CD14-positive monocyte (primary cell): Measurements from ENCODE around the gene RASL11B. TPM values are rescaled to one million over a fixed set of nuclear protein-coding genes. Genes with fewer than 3 reads are reported as not detected.

ENCODE experiments used
- DNase-seq, 3 donors: peaks; one replicate each; pipeline ENCODE4 v3.0.0-alpha.2; 2011 to 2022
- H2AFZ ChIP-seq: 2 replicates; pipeline ENCODE4 v1.6.0; 2012; ENCODE audit warnings: mild to moderate bottlenecking, low read depth, low read length, inconsistent platforms; ENCODE audit not compliant: insufficient read depth, poor library complexity, severe bottlenecking
- H3K27ac ChIP-seq, 2 donors: 1 replicate in 1 of 2; 2 replicates in 1 of 2; pipeline ENCODE4 v1.5.1; 2012 to 2013; ENCODE audit warnings: low read length in 2 of 2, control low read depth in 1 of 2, inconsistent platforms in 1 of 2, low read depth in 1 of 2, mild to moderate bottlenecking in 1 of 2
- H3K27me3 ChIP-seq, 2 donors: one replicate each; pipeline versions ENCODE4 v1.6.0 to v1.6.1; 2011 to 2013; ENCODE audit warnings: low read length in 2 of 2; ENCODE audit not compliant: control insufficient read depth in 2 of 2, insufficient read depth in 2 of 2
- H3K36me3 ChIP-seq, 2 donors: replicated peaks in 1 of 2; 1 replicate in 1 of 2; 2 replicates in 1 of 2; pipeline versions ENCODE4 v1.5.1 to v1.6.1; 2012 to 2013; ENCODE audit warnings: low read length in 2 of 2, control low read depth in 1 of 2, inconsistent platforms in 1 of 2, mild to moderate bottlenecking in 1 of 2; ENCODE audit not compliant: insufficient read depth in 2 of 2, control insufficient read depth in 1 of 2
- H3K4me1 ChIP-seq, 2 donors: 1 replicate in 1 of 2; 2 replicates in 1 of 2; pipeline versions ENCODE4 v1.5.1 to v1.6.1; 2012 to 2013; ENCODE audit warnings: low read length in 2 of 2, control low read depth in 1 of 2, inconsistent platforms in 1 of 2, mild to moderate bottlenecking in 1 of 2, moderate library complexity in 1 of 2; ENCODE audit not compliant: insufficient read depth in 2 of 2, control insufficient read depth in 1 of 2
- H3K4me2 ChIP-seq: replicated peaks from 2 replicates; pipeline ENCODE3; 2012; ENCODE audit warnings: low read length, moderate library complexity, mild to moderate bottlenecking; ENCODE audit not compliant: poor library complexity, severe bottlenecking; ENCODE audit errors: extremely low read depth
- H3K4me3 ChIP-seq, 3 experiments: fragments of 200-600 bp in 1 of 3; sonication (generic) in 1 of 3; replicated peaks in 1 of 3; 1 replicate in 2 of 3; 2 replicates in 1 of 3; pipeline ENCODE4 v1.5.1; 2011 to 2013; ENCODE audit warnings: low read length in 3 of 3, mild to moderate bottlenecking in 3 of 3, control low read depth in 2 of 3, low read depth in 2 of 3, inconsistent platforms in 1 of 3, moderate library complexity in 1 of 3
- H3K79me2 ChIP-seq: 2 replicates; pipeline ENCODE4 v1.6.0; 2012; ENCODE audit warnings: mild to moderate bottlenecking, control low read depth, inconsistent platforms, low read length, moderate library complexity; ENCODE audit not compliant: insufficient read depth
- H3K9ac ChIP-seq: 2 replicates; pipeline ENCODE4 v1.6.0; 2017; ENCODE audit warnings: low read length, mild to moderate bottlenecking; ENCODE audit not compliant: insufficient read depth, poor library complexity, severe bottlenecking
- H3K9me3 ChIP-seq, 2 donors: replicated peaks in 1 of 2; 1 replicate in 1 of 2; 2 replicates in 1 of 2; pipeline versions ENCODE4 v1.5.1 to v1.6.1; 2012 to 2013; ENCODE audit warnings: low read length in 2 of 2, control low read depth in 1 of 2; ENCODE audit not compliant: control insufficient read depth in 1 of 2, insufficient read depth in 1 of 2
- H4K20me1 ChIP-seq: 2 replicates; pipeline ENCODE4 v1.6.0; 2012; ENCODE audit warnings: mild to moderate bottlenecking, low read length, control low read depth, moderate library complexity; ENCODE audit not compliant: insufficient read depth
- H3K27ac Mint-ChIP-seq, 7 donors: one replicate each; pipeline ENCODE4 v1.8.0; 2020; ENCODE audit warnings: mild to moderate bottlenecking in 7 of 7, mixed read lengths in 7 of 7, moderate library complexity in 6 of 7, inconsistent platforms in 2 of 7
- H3K27me3 Mint-ChIP-seq, 3 donors: one replicate each; pipeline ENCODE4 v1.8.0; 2021 to 2022; ENCODE audit warnings: low read depth in 3 of 3, mild to moderate bottlenecking in 3 of 3, mixed read lengths in 3 of 3, moderate library complexity in 3 of 3, inconsistent platforms in 1 of 3
- H3K36me3 Mint-ChIP-seq, 2 donors: one replicate each; pipeline ENCODE4 v1.8.0; 2020; ENCODE audit warnings: mixed read lengths in 2 of 2, inconsistent platforms in 1 of 2, mild to moderate bottlenecking in 1 of 2
- H3K4me1 Mint-ChIP-seq: one replicate; pipeline ENCODE4 v1.8.0; 2020; ENCODE audit warnings: mild to moderate bottlenecking, mixed read lengths
- H3K4me3 Mint-ChIP-seq, 2 donors: one replicate each; pipeline ENCODE4 v1.8.0; 2020; ENCODE audit warnings: mild to moderate bottlenecking in 2 of 2, mixed read lengths in 2 of 2, moderate library complexity in 1 of 2
- H3K9me3 Mint-ChIP-seq, 7 donors: one replicate each; pipeline ENCODE4 v1.8.0; 2020 to 2022; ENCODE audit warnings: mixed read lengths in 7 of 7, mild to moderate bottlenecking in 6 of 7, moderate library complexity in 6 of 7, inconsistent platforms in 2 of 7
- WGBS: methylation state at CpG from one replicate; pipeline ENCODE4 v1.1.5; 2013; ENCODE audit warnings: missing lambda C conversion rate; ENCODE audit not compliant: insufficient coverage; 5-methylcytosine and 5-hydroxymethylcytosine counted together
- intact Hi-C, 2 donors: fragments of 100-400 bp; cut with micrococcal nuclease; formaldehyde crosslinking; loops; one replicate each; pipeline versions ENCODE4 v1.15.0 to v1.15.1; 2023
- polyA plus RNA-seq, 3 donors: library from polyadenylated mRNA; depleted of rRNA in 1 of 3; unstranded in 2 of 3; stranded (reverse) in 1 of 3; fragments of 300-500 nt in 2 of 3; fragments of >200 nt in 1 of 3; fragmentation: Illumina TruSeq in 2 of 3; gene quantifications; 1 replicate in 2 of 3; 2 replicates in 1 of 3; pipeline ENCODE4 v1.2.3, GENCODE V29; 2012 to 2021
- TF ChIP-seq, protein P1 (sequence below): fragments of 200-600 bp; IDR thresholded peaks from one replicate; pipeline ENCODE4 v1.8.0; 2022; ENCODE audit warnings: antibody characterized with exemption, mild to moderate bottlenecking

Gene RASL11B
- polyA plus RNA-seq, 3 donors = not detected

DNA sequence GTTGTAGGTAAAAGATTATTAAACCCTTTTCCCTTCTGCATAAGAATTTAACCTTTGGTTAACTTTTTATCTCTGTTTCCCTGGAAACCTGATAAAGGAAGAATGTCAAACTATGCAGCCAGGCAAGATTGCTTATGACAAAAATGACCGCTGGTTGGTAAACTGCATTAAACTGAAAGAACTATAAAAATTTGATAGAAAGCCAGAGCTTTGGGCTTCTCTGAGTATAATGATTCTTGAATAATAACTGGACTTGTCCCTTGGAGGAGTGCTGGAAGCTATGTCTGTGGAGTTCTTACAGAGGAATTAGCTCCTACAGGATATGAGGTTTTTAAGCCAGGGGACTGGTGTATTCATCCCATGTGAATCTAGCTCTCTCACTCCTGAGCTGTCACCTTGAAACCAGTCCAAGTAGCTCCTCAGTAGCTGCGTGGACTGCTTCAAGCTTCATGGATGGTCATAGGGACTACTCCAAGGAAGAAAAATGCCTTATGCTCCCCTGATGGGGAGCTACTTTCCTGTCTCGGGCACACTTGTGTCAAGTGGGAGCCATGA is 52.0 kb downstream of the RASL11B start:
- H3K4me3 ChIP-seq = no peak overlapping the region
- H3K27me3 Mint-ChIP-seq = no peaks in the 10 kb centered on the region
- H3K4me1 ChIP-seq = no peaks in the 10 kb centered on the region
- no peak overlapping the region for H3K4me3 Mint-ChIP-seq
- H3K36me3 ChIP-seq = no peaks in the 10 kb centered on the region
- H3K27ac Mint-ChIP-seq = no peak overlapping the region
- no peaks in the 10 kb centered on the region for H3K27me3 ChIP-seq
- no peaks in the 10 kb centered on the region for H3K9me3 ChIP-seq
- no peak for DNase-seq
- intact Hi-C loops = no loop called here
- H3K4me1 Mint-ChIP-seq = no peaks in the 10 kb centered on the region
- H3K4me2 ChIP-seq = no peak overlapping the region
- TF ChIP-seq, protein P1, sequence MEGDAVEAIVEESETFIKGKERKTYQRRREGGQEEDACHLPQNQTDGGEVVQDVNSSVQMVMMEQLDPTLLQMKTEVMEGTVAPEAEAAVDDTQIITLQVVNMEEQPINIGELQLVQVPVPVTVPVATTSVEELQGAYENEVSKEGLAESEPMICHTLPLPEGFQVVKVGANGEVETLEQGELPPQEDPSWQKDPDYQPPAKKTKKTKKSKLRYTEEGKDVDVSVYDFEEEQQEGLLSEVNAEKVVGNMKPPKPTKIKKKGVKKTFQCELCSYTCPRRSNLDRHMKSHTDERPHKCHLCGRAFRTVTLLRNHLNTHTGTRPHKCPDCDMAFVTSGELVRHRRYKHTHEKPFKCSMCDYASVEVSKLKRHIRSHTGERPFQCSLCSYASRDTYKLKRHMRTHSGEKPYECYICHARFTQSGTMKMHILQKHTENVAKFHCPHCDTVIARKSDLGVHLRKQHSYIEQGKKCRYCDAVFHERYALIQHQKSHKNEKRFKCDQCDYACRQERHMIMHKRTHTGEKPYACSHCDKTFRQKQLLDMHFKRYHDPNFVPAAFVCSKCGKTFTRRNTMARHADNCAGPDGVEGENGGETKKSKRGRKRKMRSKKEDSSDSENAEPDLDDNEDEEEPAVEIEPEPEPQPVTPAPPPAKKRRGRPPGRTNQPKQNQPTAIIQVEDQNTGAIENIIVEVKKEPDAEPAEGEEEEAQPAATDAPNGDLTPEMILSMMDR = no peak
- no peak overlapping the region for H2AFZ ChIP-seq
- H3K79me2 ChIP-seq = no peaks in the 10 kb centered on the region
- 100% methylated on average over 2 of the region's 3 CpGs for WGBS
- H4K20me1 ChIP-seq = no peaks in the 10 kb centered on the region
- H3K9ac ChIP-seq = no peak overlapping the region
- H3K27ac ChIP-seq = no peak overlapping the region
- H3K9me3 Mint-ChIP-seq = peaks cover 0 to 3% (median 0%) of the 10 kb centered on the region in 7 donors
- peaks cover 0 to 3% of the 10 kb centered on the region in 2 donors for H3K36me3 Mint-ChIP-seq

DNA sequence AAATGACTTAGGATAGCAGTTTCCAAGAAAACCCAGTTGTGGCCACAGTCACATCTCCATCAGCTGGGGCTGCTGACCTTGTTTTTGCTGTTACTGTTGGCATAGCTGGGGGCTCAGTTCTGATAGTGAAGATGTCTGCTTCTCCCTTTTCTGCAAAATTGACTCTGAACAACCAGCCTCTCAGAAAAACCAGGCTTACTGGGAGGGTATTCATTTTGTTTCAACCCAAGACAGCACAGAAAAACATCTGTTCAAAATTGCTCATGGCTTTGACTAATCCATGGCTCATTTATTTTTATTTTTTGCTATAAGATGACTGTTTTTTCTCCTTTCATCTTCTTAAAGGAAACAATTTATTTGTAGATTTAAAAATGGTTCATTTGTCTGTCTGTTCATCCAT is 53.1 kb downstream of the RASL11B start:
- H3K4me3 Mint-ChIP-seq = no peak overlapping the region
- no peaks in the 10 kb centered on the region for H3K27me3 Mint-ChIP-seq
- Histone ChIP-seq H3K79me2 (no peaks in the 10 kb centered on the region), H3K4me1 (no peaks in the 10 kb centered on the region), H4K20me1 (no peaks in the 10 kb centered on the region), H3K4me3 (no peak overlapping the region), H3K36me3 (no peaks in the 10 kb centered on the region), H3K27me3 (no peaks in the 10 kb centered on the region), H3K9me3 (no peaks in the 10 kb centered on the region), H2AFZ (no peak overlapping the region), H3K9ac (no peak overlapping the region), H3K27ac (no peak overlapping the region), H3K4me2 (no peak overlapping the region)
- TF ChIP-seq, protein P1 = no peak
- intact Hi-C loops = no loop called here
- H3K9me3 Mint-ChIP-seq = no peaks in the 10 kb centered on the region
- no peak overlapping the region for H3K27ac Mint-ChIP-seq
- H3K36me3 Mint-ChIP-seq = peaks cover 0 to 3% of the 10 kb centered on the region in 2 donors
- DNase-seq = no peak
- H3K4me1 Mint-ChIP-seq = no peaks in the 10 kb centered on the region
